ENCODE results near the gene LIMK2. TPM values are rescaled to one million over a fixed set of nuclear protein-coding genes. Genes with fewer than 3 reads are reported as not detected.

LIMK2 gene
- total RNA-seq, 1 donor from 2014 or later = 88.0 TPM

DNA sequence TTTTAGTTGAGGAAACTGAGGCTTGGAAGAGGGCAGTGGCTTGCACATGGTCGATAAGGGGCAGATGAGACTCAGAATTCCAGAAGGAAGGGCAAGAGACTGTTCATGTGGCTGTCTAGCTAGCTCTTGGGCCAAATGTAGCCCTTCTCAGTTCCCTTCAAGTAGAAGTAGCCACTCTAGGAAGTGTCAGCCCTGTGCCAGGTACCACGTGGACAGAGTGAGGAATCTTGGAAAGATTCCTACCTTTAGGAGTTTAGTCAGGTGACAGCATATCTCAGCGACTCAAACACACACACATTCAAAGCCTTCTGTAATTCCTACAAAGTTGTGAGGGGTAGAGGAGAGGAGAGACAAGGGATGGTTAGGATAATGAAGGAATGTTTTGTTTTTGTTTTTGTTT lies 61.9 kb downstream of the LIMK2 start:
- no peak for ATAC-seq

DNA sequence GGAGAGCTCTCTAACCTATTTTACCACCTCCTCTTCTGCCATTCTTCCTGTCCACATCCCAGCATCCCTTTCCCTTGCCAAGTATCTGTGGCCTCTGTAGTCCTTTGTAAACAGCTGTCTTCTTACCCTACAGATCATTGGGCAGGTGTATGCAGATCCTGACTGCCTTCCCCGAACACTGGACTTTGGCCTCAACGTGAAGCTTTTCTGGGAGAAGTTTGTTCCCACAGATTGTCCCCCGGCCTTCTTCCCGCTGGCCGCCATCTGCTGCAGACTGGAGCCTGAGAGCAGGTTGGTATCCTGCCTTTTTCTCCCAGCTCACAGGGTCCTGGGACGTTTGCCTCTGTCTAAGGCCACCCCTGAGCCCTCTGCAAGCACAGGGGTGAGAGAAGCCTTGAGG lies 62.9 kb downstream of the LIMK2 start:
- no peak for ATAC-seq

DNA sequence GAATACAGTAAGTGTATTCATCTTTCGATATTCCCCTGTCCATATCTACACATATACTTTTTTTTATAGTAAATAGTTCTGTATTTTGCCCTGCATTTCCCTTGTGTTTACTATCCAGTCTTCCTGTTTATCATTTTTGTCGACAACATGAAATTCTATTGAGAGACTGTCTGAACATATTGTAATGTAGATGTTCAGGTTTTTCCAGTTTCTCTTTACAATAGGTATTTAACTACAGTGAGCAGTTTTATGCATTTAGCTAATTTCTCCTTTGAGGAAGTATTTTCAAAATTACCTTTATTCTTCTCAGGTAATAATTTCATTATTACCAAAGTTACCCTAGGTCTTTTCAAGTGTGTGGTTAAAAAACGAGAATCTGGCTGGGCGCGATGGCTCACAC lies 63.5 kb downstream of the LIMK2 start:
- ATAC-seq = no peak

DNA sequence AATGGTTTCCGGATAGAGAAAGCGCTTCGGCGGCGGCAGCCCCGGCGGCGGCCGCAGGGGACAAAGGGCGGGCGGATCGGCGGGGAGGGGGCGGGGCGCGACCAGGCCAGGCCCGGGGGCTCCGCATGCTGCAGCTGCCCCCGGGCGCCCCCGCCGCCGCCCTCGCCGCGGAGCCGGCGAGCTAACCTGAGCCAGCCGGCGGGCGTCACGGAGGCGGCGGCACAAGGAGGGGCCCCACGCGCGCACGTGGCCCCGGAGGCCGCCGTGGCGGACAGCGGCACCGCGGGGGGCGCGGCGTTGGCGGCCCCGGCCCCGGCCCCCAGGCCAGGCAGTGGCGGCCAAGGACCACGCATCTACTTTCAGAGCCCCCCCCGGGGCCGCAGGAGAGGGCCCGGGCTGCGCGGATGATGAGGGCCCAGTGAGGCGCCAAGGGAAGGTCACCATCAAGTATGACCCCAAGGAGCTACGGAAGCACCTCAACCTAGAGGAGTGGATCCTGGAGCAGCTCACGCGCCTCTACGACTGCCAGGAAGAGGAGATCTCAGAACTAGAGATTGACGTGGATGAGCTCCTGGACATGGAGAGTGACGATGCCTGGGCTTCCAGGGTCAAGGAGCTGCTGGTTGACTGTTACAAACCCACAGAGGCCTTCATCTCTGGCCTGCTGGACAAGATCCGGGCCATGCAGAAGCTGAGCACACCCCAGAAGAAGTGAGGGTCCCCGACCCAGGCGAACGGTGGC lies 64.5 kb downstream of the LIMK2 start:
- ATAC-seq = no peak

DNA sequence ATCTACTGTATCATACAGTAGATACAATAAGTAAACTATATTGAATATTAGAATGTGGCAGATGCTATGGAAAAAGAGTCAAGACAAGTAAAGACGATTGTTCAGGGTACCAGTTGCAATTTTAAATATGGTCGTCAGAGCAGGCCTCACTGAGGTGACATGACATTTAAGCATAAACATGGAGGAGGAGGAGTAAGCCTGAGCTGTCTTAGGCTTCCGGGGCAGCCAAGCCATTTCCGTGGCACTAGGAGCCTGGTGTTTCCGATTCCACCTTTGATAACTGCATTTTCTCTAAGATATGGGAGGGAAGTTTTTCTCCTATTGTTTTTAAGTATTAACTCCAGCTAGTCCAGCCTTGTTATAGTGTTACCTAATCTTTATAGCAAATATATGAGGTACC lies 65.6 kb downstream of the LIMK2 start:
- no peak for ATAC-seq

DNA sequence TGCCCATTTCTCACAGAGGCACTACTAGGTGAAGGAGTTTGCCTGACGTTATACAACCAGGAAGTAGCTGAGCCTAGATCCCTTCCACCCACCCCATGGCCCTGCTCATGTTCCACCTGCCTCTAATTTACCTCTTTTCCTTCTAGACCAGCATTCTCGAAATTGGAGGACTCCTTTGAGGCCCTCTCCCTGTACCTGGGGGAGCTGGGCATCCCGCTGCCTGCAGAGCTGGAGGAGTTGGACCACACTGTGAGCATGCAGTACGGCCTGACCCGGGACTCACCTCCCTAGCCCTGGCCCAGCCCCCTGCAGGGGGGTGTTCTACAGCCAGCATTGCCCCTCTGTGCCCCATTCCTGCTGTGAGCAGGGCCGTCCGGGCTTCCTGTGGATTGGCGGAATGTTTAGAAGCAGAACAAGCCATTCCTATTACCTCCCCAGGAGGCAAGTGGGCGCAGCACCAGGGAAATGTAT lies 66.1 kb downstream of the LIMK2 start:
- no peak for ATAC-seq

DNA sequence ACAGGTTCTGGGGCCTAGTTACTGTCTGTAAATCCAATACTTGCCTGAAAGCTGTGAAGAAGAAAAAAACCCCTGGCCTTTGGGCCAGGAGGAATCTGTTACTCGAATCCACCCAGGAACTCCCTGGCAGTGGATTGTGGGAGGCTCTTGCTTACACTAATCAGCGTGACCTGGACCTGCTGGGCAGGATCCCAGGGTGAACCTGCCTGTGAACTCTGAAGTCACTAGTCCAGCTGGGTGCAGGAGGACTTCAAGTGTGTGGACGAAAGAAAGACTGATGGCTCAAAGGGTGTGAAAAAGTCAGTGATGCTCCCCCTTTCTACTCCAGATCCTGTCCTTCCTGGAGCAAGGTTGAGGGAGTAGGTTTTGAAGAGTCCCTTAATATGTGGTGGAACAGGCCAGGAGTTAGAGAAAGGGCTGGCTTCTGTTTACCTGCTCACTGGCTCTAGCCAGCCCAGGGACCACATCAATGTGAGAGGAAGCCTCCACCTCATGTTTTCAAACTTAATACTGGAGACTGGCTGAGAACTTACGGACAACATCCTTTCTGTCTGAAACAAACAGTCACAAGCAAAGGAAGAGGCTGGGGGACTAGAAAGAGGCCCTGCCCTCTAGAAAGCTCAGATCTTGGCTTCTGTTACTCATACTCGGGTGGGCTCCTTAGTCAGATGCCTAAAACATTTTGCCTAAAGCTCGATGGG lies 66.7 kb downstream of the LIMK2 start:
- ATAC-seq = peak; percentile 55

DNA sequence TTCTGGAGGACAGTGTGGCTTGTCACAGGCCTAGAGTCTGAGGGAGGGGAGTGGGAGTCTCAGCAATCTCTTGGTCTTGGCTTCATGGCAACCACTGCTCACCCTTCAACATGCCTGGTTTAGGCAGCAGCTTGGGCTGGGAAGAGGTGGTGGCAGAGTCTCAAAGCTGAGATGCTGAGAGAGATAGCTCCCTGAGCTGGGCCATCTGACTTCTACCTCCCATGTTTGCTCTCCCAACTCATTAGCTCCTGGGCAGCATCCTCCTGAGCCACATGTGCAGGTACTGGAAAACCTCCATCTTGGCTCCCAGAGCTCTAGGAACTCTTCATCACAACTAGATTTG lies 67.2 kb downstream of the LIMK2 start:
- ATAC-seq = no peak

DNA sequence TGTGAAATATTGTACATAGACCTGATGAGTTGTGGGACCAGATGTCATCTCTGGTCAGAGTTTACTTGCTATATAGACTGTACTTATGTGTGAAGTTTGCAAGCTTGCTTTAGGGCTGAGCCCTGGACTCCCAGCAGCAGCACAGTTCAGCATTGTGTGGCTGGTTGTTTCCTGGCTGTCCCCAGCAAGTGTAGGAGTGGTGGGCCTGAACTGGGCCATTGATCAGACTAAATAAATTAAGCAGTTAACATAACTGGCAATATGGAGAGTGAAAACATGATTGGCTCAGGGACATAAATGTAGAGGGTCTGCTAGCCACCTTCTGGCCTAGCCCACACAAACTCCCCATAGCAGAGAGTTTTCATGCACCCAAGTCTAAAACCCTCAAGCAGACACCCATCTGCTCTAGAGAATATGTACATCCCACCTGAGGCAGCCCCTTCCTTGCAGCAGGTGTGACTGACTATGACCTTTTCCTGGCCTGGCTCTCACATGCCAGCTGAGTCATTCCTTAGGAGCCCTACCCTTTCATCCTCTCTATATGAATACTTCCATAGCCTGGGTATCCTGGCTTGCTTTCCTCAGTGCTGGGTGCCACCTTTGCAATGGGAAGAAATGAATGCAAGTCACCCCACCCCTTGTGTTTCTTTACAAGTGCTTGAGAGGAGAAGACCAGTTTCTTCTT lies 67.9 kb downstream of the LIMK2 start:
- ATAC-seq = peak; percentile 52

DNA sequence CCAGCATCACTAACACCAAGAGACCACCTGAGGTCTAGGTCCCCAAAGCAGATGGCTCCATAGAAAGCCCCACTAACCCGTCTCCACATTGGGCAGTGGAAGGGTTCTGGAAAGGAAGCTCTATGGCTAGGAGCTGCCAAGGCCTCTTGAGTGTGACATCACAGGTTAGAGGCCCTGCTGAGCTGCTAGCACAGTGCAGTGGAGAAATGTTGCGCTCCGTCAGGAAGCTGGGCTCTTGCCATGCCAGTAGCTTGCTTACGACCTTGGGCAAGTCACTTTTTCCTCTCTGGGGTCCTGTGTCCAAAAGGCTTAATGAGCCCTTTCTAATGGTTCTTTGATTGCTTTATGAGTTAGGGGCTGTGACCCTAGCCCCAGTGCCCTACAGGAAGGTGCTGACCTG lies 69.6 kb downstream of the LIMK2 start:
- no peak for ATAC-seq

DNA sequence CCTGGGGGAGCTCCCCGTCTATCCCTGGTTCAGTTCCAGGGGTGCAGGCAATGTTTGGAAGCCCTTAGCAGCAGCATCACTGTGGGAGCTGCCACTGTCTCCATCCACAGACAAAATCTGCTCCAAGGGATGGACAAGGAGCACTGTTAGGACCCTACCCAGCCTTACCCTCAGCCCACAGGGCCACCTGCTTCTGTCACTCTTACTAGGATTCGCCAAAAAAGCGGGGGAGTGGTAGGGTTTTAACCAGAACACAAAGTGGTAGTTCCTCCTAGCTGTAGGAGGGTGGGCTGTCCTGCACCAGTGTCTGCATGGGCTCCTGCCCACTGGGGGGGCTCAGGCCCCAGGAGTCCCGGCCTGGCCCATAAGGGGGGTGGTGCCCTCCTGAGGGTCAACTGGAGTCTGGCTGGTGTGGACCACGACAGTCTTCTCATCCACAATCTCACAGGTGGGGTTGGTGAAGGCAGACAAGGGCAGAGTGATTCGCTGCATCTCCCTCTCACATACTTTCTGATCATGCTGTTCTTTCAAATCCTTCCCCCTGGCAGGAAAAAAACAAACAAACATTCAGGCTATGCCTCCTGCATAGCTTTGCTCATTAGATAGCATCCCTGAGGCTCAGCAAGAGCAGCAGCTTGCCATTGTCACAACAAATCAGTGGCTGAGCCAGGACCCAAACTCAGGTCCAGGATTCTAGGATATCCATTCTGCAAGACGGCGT lies 70.8 kb downstream of the LIMK2 start:
- no peak for ATAC-seq

DNA sequence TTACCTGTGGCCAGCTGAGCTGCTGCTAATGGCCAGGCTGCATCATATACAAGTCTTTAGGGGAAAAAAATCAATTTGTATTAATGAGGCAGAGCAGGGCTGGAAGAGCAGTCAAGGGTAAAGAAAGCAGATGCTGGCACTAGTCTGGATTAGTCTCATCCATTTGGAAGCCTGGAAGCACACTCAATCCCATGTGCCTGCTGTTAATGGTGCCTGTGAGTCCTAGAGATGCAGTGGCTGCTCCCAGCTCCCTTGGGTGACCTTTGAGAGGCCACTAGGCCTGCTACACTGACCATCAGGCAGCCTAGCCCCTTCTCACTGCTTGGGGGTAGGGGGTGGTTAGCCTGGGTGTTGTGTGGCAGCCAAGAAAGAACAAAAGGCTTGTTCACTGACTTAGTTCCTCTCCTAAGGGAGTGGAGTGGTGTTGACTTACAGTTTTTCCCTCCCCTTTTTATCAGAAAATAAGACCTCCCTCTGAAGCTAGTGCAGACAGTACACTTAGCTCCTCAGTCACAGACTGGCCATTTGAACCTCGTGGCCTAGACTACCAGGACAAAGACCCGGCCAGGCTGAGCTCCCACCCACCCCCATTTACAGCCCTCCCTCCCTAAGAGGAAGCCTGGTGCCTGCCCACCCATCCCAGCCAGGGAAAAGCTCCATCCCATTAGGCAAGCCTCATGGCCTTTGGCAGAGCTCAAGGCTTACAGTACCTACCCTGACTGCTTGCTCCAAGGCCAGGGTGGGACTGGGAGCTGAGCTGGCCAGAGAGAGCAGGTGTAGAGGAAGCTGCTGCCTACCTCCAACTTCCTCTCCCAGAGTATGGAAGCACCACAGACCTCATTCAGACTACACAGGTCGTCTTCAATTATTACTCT lies 72.4 kb downstream of the LIMK2 start:
- ATAC-seq = peak; percentile 2

DNA sequence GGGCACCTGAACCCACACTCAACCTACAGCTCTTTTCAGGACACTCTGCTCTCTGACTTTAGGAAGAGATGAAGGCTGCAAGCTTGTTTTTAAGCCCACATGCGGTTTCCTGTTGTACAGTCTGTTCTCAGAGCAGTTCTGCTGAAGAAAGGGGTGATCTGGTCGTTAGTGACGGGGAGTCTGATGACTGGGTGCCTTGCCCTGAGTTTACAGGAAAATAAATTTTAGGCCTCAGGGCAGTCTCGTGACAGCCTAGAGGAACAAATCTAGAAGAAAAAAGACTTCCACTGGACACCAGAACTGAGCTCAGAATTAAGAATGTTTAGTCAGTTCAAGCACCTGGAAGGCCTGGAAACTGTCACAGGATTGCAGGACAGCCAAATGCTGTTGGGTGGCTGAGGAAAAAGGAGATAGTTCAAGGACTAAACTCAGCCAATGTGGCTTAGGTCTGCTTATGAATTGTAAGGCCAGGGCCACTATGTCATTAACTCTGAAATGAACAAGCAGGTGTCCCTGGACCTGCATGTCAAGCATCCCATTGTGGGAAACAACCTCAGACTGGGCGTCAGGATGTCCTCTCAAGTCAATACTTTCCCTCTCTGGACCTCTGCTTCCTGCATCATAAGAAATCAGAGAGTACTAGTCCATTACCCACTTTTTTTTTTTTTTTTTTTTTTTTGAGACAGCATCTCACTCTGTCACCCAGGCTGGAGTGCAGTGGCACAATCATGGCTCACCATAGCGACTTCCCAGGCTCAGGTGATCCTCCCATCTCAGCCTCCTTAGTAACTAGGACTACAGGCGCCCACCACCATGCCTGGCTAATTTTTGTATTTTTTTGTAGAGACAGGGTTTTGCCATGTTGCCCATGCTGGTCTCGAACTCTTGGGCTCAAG lies 74.5 kb downstream of the LIMK2 start:
- no peak for ATAC-seq

DNA sequence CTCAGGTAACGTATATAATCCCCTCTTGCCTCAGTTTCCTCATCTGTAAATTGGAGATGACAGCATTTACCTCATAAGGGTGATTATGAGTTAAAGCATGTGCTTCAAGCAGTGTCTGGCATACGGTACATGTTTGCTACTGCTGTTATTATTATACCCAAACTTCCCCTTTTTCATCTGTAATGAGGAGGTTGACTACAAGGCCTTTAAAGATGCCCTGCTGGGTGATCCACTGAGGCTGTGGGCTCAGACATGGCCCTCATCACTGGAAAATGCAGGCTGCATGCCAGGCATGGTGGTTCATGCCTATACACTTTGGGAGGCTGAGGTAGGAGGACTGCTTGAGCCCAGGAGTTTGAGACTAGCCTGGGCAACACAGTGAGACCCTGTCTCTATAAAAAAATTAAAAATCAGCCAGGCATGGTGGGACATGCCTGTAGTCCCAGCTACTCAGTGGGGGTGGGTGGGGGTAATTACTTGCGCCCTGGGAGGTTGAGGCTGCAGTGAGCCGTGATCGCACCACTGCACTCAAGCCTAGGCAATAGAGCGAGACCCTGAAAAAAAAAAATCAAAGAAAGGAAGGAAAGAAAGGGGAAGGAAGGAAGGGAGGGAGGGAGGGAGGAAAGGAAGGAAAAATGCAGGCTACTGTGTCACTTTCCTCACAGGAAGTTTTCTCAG lies 75.9 kb downstream of the LIMK2 start:
- ATAC-seq = no peak

DNA sequence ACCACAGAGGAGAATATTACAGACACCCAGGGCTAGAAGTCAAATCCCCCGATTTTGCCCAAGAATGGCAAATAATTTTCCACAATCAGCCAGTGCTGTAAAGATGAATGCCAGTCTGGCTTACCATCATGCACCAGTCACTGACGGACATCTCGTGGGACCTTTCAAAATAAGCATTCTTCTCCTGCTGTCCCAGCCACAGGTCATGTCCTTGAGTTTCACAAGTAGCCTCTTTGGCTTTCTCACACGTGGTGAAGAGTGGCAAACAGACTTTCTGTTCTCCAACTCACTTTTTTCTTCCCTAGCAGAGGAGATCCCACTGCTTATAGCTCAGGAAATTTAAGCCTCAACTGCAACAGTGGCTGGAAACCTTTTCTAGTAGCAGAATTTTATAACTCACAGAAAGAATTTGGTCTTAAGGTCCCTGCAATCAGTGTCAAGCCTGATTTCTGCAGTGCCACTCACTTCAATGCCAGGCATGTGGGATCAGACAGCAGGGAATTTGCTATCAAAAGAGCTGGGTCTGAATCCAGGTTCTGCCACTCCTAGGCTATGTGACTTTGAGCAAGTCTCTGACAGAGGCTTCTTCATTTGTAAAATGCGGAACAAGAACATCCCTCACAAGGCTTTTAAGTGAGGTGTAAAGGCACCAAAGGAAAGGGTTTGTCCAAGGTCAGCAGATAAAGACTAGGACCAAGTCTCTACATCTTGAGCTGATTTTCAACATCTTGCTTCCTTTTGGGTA lies 76.6 kb downstream of the LIMK2 start:
- no peak for ATAC-seq

DNA sequence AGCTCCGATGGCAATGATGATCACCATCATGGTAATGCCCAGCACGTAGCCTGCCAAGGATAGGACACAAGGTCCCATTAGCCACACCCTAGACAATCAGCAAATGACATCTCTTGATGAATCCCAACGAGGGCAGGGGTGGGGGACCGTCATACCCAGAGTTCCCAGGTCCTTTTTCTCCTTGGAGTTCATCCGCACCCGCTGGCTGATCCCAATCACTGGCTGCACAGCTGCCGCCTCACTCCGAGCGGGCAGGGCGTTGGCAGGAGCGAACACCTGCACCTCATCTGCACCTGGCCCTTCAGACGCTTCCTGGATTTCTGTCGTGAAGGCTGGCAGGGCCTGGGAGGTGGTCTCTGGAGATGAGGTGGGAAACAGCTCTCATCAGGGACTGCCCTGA lies 77.2 kb downstream of the LIMK2 start:
- no peak for ATAC-seq

DNA sequence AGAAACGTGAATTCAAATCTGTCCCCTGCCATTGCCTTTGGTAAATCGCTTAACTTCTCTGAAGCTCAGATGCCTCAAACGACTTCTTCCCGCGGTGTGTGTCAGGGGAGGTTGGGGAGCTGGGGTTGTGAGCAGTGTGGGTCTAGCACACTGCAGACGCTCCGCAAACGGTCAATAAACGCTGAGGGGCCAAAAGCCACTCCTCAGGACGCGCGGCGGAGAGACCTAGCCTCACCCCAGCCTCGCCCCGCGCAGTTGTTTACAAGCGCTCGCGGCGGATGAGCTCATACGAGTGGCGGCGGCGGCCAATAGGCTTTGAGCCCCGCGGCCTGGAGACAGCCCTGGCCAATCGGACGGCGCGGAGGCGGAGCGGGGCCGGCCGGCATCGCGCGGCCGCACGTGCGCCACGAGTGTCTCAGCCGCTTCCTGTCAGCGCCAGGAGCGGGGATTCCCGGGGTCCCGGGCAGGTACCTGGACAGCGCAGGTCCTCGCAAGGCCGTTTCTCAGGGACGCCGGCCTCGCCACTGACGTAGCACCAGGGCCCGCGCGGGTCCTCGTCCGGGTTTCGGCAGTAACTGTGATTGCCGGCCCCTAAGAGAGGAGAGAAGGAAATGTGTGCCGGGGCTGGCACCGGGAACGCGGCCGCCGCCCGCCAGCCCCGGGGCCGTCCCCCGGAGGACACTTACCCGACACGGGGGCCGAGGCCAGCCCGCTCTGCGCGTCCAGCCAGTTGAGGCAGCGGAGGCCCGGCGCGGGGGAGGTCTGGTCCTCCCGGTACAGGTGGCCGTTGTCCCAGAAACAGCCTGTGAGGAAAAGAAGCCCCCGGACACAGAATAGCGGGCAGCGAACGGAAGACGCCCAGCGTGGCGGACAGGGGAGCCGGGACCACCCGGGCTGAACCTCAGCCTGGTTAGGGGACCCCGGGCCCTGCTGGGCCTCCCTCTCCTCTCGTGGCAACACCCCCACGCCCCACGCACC lies 78.7 kb downstream of the LIMK2 start:
- peak; percentile 95 for ATAC-seq

DNA sequence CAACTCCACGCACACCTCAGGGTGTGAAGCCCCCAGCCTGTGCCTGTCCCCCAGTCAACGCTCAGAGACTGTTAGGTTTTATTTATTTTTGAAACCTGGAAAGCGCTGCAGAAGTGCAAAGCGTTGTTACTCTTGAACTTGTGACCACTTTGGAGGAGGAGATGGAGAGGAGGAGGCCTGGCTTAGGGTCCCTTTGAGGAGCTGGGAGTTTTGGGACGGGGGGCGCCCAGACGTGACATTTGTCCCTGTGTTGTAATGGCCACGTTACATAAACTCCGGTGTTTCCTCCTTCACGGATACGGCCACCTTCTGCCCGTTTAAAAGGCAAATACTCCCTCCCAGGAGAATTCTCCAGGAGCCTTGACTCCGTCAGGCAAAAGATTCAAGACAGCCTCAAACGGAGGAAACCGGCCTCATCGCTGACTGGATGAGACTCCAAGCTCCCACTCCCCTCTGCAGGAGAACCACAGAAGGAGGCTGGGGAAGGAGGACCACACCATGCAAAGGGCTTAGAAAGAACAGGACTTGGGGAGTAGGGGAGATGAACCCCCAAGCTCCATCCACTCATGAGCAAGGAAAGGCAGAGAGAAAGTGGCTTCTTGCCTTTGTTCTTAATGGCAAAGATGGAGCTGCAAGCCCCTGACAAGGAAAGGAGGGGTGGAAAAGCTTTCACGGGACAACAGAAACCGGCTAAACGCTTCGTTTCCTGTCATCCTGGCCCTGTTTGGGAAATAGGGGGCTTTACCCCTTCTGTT lies 79.6 kb downstream of the LIMK2 start:
- no peak for ATAC-seq
